Motor neuron (in vitro differentiated cells): ENCODE data around the gene CYGB. TPM values are rescaled to one million over a fixed set of nuclear protein-coding genes. Genes with fewer than 3 reads are reported as not detected.
"Not testable (repeated sequence)": the region's sequence is repeated elsewhere in the genome, so short reads cannot be mapped to it uniquely, and the experiment has no call there.

Experiments used
- ATAC-seq, 8 experiments: fragments of 200-7000 bp; cut with Tn5 transposase; replicated peaks in 6 of 8; 2 replicates each; pipeline ENCODE4 v1.8.0; 2021; ENCODE audit warnings: mild to moderate bottlenecking in 8 of 8, moderate library complexity in 8 of 8
- H3K27ac ChIP-seq, 2 donors: fragments of 250-450 bp; sonication (Bioruptor Pico); 2 replicates each; pipeline ENCODE4 v1.9.0; 2021; ENCODE audit warnings: antibody characterized with exemption in 2 of 2, mild to moderate bottlenecking in 2 of 2, moderate library complexity in 1 of 2
- H3K4me1 ChIP-seq, 2 donors: fragments of 250-450 bp; sonication (Bioruptor Pico); replicated peaks in 1 of 2; 2 replicates each; pipeline ENCODE4 v1.6.1; 2021; ENCODE audit warnings: antibody characterized with exemption in 2 of 2, mild to moderate bottlenecking in 2 of 2, moderate library complexity in 1 of 2
- H3K4me3 ChIP-seq, 5 donors: fragments of 250-450 bp; sonication (Bioruptor Pico); 2 replicates each; pipeline ENCODE4 v1.9.0; 2021; ENCODE audit warnings: antibody characterized with exemption in 5 of 5, mild to moderate bottlenecking in 5 of 5, moderate library complexity in 4 of 5
- WGBS, 10 experiments: fragments of 450-650 bp; shearing (Covaris generic); methylation state at CpG; one replicate each; pipeline ENCODE4 v1.0.0; 2022; 5-methylcytosine and 5-hydroxymethylcytosine counted together
- in situ Hi-C, 9 experiments: fragments of 400-800 bp; cut with MboI; loops; one replicate each; pipeline ENCODE4 v1.15.0; 2021; ENCODE audit warnings: low sequenced_read_pairs in 9 of 9, low pct_unique_long_range_greater_than_20kb in 2 of 9; ENCODE audit not compliant: unreplicated experiment in 9 of 9
- total RNA-seq, 8 experiments: library from RNA; unstranded; fragments of 300-600 nt; gene quantifications; 2 replicates each; pipeline versions ENCODE4 v1.2.3 to v1.2.4, GENCODE V29; 2022

Gene CYGB
- total RNA-seq, 8 experiments from 2014 or later, result 0.73 to 19.4 (median 5.4) TPM

- H3K27ac ChIP-seq, in situ Hi-C loops, H3K4me3 ChIP-seq: not testable (repeated sequence)
- WGBS, 10 experiments, result 11 to 100% (median 67%) methylated on average over 1 to 4 of the region's 8 CpGs; no CpG with 5 or more reads in 3 of the 10 experiments
- ATAC-seq, result peak in 5 of 8 experiments; percentile 59 to 90 (median 69)
- H3K4me1 ChIP-seq, result peaks cover 10 to 18% of the 10 kb centered on the region in 2 donors
Measured at GRCh38 chr17:76564991-76565727, 27.6 kb upstream of the CYGB start.

DNA sequence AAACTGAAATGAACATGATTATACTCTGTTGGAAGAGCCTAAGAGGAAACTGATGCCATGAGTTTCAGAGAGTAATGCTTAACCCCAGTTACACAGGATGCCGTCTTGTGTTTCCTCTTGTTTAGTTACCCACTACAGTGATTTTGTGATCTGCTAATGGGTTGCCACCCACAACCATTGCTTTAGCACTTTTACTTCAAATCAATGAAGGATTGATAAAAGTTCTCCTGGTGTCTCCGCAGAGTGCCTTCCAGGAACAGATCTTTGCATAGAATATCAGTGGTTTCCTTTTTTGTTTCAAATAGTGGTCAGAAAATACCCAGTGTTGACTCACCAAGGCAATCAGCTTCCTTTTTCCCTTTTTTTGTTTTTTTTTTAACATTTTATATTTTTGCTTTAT, 25.9 kb upstream of the CYGB start:
- 69 to 100% (median 97%) methylated on average over 1 of the region's 2 CpGs; no CpG with 5 or more reads in 2 of the 10 experiments for WGBS, 10 experiments
- not testable (repeated sequence) for ATAC-seq

DNA sequence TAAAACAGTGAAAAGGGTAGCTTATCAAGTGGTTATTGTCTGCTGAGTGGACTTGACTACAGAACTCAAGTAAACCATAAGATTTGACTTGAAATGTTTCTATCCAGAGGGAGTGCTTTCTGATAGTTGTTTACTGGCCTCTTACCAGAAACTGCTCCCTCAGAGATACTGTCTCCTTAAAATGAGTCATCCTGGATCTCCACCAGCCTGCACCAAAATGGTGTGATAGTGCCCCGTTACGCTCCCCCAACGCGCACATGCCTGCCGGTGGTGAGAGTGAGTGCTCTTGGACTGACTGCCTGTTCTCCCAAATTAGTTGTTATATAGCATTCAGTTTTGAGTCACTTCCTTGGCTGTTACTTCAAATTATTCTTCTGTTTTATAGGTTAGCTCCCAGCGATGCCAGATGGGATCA, 25.2 kb upstream of the CYGB start:
- ATAC-seq, result peak in 2 of 8 experiments; percentile 13 to 15
- WGBS, 10 experiments, result 25 to 100% (median 96%) methylated on average over 1 to 6 of the region's 6 CpGs; no CpG with 5 or more reads in 7 of the 10 experiments
- in situ Hi-C loops, result no loop called here
- no peak overlapping the region for H3K27ac ChIP-seq
- H3K4me3 ChIP-seq, result no peak overlapping the region
- peaks cover 16 to 25% of the 10 kb centered on the region in 2 donors for H3K4me1 ChIP-seq

More for the DNA sequence above, 25.9 kb upstream of the CYGB start:
- H3K4me3 ChIP-seq, H3K27ac ChIP-seq, in situ Hi-C loops: not testable (repeated sequence)
- H3K4me1 ChIP-seq, result peaks cover 16 to 25% of the 10 kb centered on the region in 2 donors

DNA sequence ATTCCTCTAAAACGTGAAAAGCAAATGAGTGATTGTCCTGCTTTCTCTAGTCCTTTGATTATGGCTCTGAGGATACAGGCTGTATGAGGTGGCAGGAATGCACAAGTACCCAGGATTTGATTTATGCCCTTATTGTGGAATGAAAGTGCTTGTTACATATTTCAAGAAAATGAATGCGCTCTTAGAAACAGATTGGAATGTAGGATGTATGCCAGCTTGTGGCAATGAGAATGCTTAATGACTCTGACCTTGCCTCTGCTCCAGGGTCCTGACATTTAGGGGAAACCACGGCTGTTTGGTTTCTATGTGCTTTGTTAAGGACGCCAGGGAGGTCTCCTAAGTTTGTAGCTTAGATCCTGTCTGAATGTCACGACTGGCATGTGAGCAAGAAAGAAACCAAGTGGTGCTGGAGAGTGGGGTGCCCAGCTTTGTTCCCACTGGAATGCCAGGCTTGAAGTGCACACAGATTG, 24.3 kb upstream of the CYGB start:
- Histone ChIP-seq H3K4me1 (peaks cover 16 to 25% of the 10 kb centered on the region in 2 donors), H3K4me3 (no peak overlapping the region), H3K27ac (no peak overlapping the region)
- 0 to 90% (median 70%) methylated on average over 1 to 4 of the region's 5 CpGs; no CpG with 5 or more reads in 1 of the 10 experiments for WGBS, 10 experiments
- ATAC-seq, result peak in 1 of 8 experiments; percentile 0
- in situ Hi-C loops, result no loop called here

- WGBS, 10 experiments, result 17 to 100% (median 90%) methylated on average over 1 to 7 of the region's 7 CpGs; no CpG with 5 or more reads in 1 of the 10 experiments
- ATAC-seq, result no peak
- Histone ChIP-seq H3K4me1 (peaks cover 16 to 25% of the 10 kb centered on the region in 2 donors), H3K4me3 (no peak overlapping the region), H3K27ac (no peak overlapping the region)
- in situ Hi-C loops, result no loop called here
Measured at GRCh38 chr17:76561332-76561731, 23.8 kb upstream of the CYGB start.

DNA sequence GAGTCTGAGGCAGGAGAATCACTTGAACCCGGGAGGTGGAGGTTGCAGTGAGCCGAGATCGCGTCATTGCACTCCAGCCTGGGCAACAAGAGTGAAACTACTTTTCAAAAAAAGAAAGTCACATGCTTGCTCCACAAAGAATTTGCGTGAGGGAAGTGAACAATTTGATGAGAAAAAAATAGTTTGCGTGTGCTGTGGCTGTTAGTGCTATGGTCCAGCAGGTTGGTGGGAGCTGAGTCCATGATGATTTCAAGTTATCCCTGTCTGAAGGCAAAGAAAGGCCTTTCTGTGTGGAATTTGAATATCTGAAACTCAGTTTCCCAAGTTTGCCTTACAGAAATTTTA, 23.3 kb upstream of the CYGB start:
- 53 to 100% (median 87%) methylated on average over 1 to 6 of the region's 6 CpGs; no CpG with 5 or more reads in 2 of the 10 experiments for WGBS, 10 experiments
- peaks cover 16 to 25% of the 10 kb centered on the region in 2 donors for H3K4me1 ChIP-seq
- no peak for ATAC-seq
- in situ Hi-C loops, result no loop called here
- no peak overlapping the region for H3K4me3 ChIP-seq
- H3K27ac ChIP-seq, result no peak overlapping the region

DNA sequence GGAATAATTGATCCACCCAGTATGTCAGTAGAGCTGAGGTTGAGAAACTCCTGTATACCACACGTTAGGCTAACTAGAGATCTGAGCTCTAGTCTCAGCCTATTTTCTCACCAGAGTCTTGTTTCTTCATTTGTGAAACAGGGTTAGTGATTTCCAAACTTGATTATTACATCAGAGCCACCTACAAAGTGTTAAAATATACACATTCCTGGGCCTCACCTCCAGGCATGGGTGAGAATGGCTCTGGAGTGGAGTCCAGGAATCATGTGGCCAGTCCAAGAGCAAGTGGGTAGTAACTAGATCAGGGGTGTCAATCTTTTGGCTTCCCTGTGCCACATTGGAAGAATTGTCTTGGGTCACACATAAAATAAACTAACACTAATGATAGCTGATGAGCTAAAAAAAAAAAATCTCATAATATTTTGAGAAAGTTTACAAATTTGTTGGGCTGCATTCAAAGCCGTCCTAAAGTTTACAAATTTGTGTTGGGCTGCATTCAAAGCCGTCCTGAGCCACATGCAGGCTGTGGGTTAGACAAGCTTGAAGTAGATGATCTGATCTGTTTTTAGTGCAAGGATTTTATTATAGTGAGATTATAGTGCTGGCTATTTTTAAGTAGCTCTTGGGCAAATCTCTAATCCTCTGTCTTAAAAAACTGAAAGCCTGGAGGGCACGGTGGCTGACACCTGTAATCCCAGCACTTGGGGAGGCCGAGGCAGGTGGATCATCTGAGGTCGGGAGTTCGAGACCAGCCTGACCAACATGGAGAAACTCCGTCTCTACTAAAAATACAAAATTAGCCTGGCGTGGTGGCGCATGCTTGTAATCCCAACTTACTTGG, 22.7 kb upstream of the CYGB start:
- Histone ChIP-seq H3K4me1 (peaks cover 16 to 25% of the 10 kb centered on the region in 2 donors), H3K27ac (no peak overlapping the region), H3K4me3 (no peak overlapping the region)
- WGBS, 10 experiments, result 11 to 93% (median 70%) methylated on average over 1 to 6 of the region's 10 CpGs; no CpG with 5 or more reads in 1 of the 10 experiments
- ATAC-seq, result no peak
- in situ Hi-C loops, result no loop called here

DNA sequence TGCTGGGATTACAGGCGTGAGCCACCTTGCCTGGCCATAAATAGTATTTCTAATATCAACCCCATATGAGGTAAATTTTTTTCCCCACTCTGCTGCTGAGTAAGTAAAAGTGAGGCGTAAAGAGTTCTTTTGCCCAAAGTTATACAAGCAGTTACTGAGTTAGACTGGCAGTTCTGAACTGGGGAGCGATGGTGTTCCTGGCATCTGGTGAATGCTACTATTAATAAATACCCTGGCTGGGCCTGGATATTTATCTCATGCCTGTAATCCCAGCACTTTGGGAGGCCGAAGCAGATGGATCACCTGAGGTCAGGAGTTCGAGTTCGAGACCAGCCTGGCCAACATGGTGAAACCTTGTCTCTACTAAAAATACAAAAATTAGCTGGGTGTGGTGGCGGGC, 22.0 kb upstream of the CYGB start:
- ATAC-seq, H3K27ac ChIP-seq, in situ Hi-C loops, H3K4me3 ChIP-seq: not testable (repeated sequence)
- WGBS, 10 experiments, result 76 to 100% (median 92%) methylated on average over 1 to 6 of the region's 7 CpGs; no CpG with 5 or more reads in 3 of the 10 experiments
- peaks cover 16 to 25% of the 10 kb centered on the region in 2 donors for H3K4me1 ChIP-seq

GRCh38 chr17:76558198-76559095, 20.9 kb upstream of the CYGB start:
- H3K27ac ChIP-seq, result peak overlapping the region; percentile 96 to 97
- peak overlapping the region; percentile 64 to 92 (median 83) for H3K4me3 ChIP-seq
- WGBS, 10 experiments, result 0 to 1% (median 0%) methylated on average over 1 to 10 of the region's 14 CpGs
- ATAC-seq, result peak in 2 of 8 experiments; percentile 7 to 18
- in situ Hi-C loops, result no loop called here
- peaks cover 16 to 25% of the 10 kb centered on the region in 2 donors for H3K4me1 ChIP-seq

- peaks cover 16 to 25% of the 10 kb centered on the region in 2 donors for H3K4me1 ChIP-seq
- WGBS, 10 experiments, result 0 to 8% (median 1%) methylated on average over 1 to 33 of the region's 55 CpGs; no CpG with 5 or more reads in 1 of the 10 experiments
- H3K4me3 ChIP-seq, result peak overlapping the region; percentile 64 to 92 (median 83)
- peak overlapping the region; percentile 96 to 97 for H3K27ac ChIP-seq
- in situ Hi-C loops, result no loop called here
- peak; percentile 85 to 96 (median 92) for ATAC-seq
Measured at GRCh38 chr17:76557368-76558197, 20.1 kb upstream of the CYGB start.

DNA sequence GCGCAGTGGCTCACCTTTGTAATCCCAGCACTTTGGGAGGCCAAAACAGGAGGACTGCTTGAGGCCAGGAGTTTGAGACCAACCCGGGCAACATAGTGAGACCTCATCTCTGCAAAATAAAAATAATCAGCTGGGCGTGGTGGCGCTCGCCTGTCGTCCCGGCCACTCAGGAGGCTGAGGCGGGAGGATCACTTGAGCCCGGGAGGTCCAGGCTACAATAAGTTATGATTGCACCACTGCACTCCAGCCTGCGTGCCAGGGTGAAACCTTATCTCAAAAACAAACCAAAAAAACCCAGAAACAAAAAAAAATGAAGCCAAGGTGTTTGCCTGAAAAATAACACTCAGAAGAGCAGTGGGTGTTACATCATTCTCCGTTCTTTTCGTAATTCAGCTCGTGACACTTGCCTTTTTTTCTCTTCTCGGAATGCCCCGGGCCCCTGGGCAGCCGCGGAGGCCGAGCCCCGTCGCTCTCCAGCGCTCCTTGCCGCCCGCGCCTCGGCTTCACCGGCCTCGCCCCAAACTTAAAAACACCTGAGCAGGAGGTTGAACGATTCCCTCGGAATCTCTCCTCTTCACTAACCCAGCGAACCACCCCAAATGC, 19.4 kb upstream of the CYGB start:
- Histone ChIP-seq H3K27ac (peak overlapping the region in 1 of 2 donors; percentile 9), H3K4me1 (peaks cover 16 to 25% of the 10 kb centered on the region in 2 donors), H3K4me3 (peak overlapping the region; percentile 64 to 92 (median 83))
- ATAC-seq, result peak in 5 of 8 experiments; percentile 0 to 12 (median 8)
- whole genome bisulfite sequencing, 10 experiments, result 16 to 100% (median 56%) methylated on average over 1 to 19 of the region's 30 CpGs; no CpG with 5 or more reads in 1 of the 10 experiments
- in situ Hi-C loops, result no loop called here
